HG03457 (cell line): ENCODE measurements around the gene WDR82.

Source experiments
- ATAC-seq: cut with Tn5 transposase; IDR thresholded peaks from one replicate; pipeline ENCODE4 v1.9.1; 2021; ENCODE audit warnings: moderate number of reproducible peaks; ENCODE audit not compliant: unreplicated experiment

Gene WDR82

DNA sequence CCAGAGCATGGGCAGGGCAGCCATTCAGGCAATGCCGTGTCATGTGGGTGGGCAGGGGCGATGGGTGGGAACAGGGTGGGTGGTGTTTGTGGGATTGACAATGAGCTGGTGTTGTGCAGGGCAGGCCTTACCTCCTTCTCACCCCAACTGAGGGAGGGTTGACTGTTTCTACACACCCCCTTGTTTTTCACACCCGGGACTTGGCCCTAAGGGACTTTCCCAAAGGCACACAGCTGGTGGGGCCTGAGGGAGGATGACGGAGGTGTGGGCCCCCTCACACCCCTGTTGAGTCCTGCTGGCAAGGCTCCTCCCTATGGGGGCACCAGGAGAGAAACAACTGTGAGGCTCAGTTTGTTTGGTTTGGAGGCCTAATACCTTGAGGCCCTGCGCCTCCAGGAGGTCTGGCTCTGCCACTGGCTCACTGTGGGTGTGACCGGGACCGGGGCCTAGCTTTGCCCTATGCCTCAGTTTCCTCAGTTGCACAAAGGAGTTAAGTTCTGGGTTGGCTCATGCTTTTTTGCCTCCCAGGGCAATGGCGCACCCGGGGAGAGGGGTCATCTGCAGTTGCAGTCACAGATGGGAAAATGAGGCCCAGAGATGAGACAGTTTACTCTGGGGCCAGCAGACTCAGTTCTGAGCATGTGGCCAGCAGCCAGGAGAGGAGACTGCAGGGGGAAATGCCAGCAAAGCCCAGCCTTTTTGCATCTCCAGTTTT is 32.6 kb upstream of the WDR82 start:
- no peak for ATAC-seq

DNA sequence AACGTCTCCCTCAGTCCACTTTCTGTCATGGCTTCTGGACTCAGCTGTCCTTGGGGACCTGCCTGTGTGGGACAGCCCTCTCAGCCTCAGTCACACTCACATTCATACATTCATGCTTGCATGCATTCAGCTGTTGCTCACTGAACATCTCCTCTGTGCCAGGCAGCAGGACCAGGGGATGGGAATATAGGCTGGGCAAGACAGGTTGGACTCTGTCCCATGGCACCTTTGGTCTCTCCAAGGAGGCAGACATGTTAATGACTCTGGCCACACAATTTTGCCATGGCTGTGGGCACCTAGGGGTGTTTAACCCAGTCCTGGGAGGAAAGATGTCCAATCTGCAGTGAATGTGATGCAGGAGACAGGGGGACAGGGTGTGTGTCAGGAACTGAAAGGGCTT is 29.9 kb upstream of the WDR82 start:
- no peak for ATAC-seq

DNA sequence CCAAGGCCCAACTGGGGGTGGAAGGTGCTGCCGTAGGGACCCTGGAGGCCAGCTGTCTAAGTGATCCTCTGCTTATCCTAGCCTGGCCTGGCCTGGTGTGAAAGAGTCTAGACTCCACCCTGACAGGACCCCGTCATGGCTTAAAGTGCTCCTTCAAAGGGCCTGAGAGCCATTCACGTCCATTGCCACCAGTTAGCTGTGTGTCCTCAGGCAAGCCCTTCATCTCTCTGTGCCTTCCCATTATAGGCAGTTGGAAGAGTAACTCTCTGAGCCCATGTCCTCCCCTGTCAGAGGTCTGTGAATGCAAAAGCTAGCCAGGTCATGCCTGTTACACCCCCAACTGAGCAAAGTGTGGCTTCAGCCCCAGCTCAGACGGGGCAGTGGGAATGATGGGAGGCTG is 28.5 kb upstream of the WDR82 start:
- no peak for ATAC-seq

DNA sequence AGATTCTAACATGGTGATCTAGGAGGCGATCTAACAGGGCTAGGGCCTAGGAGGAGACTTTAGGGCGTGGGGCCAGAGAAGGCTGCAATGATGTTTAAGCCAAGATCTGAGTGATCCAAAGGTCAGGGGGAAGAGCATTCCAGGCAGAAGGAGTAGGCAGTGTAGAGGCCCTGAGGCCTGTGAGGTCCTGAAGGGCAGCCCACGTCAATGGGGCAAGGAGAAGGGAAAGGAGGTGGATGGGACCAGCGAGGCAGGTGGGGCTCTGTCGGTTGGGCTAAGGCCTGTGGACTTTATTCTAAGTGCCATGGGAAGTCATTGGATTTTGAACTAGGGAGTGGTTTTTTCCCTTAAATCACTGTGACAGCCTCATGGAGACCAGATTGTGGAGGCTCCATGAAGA is 27.5 kb upstream of the WDR82 start:
- no peak for ATAC-seq

DNA sequence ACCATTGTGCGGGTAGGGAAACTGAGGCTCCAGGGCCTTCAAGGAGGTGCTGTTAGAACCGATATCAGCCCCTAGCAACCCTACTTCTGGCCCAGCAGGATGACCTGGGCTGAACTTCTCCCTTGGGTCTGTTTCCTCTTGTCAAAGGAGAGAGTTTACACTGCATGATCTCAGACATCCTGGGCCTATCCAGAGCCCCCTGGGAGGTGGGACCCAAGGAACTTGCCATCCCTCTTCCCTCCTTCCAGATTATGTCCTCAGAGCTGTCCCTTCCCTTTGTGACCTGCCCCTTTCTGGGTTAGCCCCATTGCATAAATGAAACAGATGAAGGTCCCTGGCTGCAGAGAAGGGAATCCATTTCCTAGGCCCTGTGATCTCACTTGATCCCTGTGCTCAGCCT is 25.4 kb upstream of the WDR82 start:
- ATAC-seq = no peak

DNA sequence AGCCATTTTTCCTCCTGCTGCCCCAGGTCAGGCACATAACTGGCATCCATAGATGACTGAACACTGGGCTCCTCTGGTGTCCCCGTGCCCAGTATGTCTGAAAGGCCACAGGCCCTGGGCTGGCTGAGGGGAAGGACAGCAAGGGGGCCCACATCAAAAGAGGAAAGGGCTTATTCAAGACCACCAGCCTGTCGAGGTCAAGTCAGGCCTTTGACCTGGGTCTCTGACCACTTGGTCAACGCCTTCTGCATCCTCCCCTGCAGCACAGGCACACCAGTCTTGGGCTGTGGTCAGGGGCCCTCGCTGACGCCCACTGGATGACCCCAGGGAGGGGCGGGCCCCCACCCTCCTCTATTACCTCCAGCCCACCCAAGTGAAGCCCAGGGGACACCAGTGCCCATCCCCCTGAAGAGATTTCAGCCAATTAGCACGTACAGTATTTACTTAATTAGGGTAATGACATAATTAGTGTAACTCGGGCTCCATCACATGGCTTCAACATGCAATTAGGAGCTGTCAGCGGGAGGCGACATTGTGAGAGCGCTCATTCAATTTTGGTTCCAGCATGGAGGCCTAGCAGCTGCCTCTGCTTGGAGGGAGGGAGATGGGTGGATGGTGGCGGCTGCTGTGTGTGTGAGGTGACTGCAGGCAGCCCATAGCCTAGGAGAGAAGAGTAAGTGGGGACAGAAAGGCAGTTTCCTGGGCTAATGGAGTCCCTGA is 24.1 kb upstream of the WDR82 start:
- ATAC-seq = no peak

DNA sequence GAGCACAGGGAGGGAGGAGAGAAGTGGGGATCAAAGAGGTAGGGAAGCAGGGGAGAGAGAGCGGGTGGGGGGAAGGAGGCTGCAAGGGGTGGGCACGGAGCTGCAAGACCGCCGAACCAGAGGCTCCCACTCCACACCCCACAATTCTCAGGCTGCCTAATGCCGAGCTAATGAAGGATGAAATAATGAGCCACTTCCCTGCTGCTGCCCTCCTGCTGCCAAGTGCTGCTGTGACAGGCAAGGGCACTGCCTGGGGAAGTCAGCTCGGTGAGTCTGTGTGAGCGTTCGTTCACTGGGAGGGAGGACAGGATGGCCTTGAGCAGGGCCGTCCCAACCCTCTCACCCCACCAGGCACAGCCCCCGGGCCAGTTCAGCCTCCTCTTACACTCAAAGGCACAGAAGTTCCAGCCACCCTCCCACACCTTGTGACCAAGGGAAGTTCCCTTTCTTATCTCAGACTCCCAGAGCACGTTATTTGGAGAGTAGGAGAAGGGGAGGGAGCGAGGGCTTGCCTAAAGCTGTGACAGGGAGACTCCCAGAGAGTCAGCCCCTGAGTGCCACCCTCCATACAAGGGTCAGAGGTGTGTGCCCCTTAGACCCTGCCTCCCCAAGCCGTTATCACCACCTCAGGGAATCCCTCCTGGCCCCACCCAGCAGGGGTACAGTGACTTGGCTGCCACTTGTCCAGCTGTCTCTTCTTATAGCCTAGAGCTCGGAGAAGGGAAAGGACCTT is 21.6 kb upstream of the WDR82 start:
- ATAC-seq = no peak

DNA sequence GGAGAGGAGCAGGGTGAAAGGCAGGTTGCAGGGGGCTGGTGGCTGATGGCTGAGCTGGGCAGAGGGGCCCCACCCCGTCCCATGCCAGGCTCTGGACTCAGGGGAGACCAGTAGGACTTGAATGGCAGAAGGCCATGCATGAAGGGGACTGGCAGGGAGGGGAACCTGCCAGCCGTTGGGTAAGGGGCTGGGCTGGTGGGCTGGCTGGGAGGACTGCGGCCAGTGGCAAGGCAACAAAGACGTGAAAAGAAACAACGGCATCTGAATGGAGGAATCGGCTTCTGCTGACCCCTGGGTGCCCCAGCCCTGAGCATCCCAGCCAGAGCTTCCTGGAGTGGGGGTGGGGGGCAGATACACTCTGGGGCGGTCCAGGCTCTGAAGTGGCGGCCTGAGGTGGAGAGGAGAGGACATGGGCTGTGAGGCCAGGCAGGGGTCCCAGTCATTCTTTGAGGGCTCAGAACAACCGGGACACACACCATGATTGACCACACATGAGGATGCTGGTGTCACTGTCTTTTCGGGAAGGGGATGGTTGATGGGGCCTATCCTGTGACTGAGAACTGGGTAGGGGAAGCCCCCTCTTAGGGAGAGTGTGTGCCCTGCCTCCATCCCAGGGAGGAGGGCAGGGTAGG is 20.9 kb upstream of the WDR82 start:
- no peak for ATAC-seq

DNA sequence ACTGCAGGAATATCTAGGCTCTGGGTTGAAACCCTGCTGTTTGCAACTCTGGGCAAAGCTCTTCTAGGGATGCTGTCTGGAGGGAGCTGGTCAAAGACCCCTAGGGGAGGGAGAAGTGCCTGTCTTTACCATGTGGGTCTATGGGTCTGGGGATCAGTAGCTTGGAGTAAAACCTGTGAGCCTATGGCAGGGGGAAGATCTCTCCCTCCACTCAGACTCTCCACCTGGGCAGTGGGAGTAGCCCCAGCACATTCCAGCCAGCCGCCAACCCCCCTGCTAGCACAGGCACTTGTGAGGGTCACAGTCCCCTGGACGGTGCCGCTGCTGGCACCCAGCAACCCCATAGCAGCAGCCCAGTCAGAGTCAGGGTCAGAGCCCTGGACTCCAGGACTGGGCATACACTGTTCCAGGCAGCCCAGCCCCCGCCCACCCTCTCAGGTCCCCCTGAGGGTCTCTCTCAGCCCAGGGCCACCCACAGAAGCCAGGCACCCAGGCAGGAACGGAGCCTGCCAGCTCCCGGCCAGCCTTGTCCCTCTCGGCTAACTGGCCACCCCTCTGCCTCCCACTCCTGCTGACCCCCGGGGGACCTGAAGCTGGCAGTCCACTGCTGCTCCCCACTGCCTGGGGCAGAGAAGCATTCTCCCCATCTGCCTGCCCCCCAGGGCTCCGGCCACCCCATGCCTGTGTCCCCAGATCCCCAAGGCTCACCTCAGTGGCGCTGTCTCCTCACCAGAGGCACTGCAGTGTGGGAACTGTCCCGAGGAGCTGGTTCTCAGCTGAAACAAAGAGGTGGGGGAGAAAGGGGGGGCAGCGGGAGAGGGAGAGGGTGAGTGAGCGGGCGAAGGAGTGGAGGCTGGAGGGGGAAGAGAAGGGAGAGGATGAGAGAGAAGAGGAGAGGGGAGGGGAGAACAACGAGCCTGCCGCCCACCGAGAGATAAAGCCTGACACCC is 20.0 kb upstream of the WDR82 start:
- ATAC-seq = no peak

DNA sequence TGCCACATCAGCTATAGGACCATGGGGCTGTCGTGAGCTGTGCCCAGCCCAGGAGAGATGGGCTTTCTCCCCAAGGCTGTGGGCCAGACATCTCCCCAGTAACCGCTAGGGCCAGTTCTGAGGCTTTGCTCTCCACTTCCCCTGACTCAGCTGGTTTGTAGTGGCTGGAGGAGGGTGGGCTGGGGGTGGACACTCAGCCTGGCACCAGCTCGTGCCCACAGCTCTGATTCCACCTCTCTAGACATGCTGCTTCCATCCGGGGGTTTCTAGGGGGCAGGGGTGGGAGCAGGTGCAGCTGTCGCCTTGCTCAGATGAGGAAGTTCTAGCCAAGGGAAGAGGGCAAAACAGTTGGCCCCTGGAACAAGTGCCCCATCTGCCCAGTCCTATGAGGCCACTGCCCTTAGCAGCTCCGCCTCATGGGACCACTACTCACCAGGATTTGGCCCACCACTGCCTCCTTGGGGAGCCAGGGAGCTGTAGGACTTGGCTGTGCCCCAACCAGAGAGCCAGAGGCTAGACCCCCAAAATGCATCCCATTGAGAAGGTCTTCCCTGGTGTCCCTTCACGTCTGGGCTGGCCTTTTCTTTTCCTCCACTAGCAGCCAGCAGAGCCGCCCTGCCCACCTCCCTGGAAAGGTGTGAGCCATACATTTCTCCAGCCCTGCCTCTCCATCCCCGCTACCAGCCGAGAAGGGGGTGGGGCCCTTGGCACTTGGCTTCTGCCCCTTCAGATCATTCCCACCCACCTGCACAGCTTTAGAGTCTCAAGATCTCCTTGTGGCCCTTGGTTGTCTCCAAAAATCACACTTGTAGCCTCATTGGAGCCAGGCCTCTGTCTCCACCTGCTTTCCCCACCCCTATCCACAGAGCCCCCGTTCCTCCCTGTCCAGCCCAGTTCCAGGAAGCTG is 19.0 kb upstream of the WDR82 start:
- no peak for ATAC-seq

DNA sequence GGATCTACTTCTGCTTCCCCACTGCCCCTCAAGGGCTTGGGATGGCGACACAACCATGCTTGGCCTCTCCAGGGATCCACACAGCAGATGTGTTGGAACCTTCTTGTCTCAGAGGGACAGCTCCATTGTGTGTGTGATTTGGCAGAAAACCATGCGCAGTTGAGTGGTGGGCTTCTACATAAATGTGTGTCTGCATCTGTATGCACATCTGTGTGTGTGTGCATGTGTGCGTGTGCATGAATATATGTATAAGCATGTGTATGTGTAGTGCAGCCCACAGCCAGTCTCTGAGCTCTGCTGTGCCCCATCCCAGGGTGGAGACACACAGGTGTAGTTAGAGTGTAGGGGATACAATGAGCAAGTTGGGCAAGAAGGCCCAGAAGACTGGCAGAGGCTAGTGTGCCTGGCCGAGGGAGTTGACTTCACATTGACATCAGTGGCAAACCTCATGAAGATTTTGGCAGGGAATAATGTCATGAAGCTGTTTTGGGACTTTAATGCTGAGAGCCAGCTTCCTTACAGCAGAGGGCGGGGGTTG is 17.3 kb upstream of the WDR82 start:
- no peak for ATAC-seq

DNA sequence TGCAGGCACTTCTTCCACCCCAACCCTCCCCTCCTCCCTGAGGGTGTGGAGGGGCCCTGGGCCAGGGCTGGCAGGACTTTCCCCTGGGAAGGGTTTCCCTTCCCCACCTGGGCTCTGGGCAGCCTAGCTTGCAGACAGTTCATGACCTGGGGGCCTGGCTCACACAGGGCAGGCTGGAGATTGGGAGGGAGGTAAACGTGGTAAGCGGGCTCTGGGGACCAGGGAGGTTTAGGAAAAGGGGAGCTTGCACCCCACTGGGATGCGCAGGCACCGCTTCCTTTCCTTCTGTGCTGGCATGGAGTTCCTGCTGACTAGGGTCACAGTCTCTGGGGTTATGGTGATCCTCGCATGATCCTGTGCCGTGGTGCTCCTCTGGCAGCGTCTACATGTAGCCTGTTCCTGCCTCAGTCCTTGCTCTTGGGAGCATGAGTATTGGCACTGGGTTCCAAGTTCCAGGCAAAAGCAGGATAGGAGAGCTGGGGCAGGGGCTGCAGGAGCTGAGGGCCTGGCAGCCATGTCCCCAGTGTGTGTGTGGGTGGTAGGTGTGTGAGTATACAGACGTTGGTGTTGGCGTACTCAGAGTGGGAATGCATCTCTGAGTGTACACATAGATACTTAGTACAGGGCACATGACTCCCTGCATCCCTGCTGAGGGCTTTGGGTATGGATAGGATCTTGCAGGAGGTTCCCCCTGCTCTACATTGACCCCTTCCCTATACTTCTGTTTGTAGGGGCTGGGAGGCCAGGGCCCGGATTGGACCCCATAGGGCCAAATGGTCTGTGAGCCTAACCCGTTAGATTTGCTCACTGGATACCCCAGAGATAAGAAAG is 16.1 kb upstream of the WDR82 start:
- ATAC-seq = no peak

DNA sequence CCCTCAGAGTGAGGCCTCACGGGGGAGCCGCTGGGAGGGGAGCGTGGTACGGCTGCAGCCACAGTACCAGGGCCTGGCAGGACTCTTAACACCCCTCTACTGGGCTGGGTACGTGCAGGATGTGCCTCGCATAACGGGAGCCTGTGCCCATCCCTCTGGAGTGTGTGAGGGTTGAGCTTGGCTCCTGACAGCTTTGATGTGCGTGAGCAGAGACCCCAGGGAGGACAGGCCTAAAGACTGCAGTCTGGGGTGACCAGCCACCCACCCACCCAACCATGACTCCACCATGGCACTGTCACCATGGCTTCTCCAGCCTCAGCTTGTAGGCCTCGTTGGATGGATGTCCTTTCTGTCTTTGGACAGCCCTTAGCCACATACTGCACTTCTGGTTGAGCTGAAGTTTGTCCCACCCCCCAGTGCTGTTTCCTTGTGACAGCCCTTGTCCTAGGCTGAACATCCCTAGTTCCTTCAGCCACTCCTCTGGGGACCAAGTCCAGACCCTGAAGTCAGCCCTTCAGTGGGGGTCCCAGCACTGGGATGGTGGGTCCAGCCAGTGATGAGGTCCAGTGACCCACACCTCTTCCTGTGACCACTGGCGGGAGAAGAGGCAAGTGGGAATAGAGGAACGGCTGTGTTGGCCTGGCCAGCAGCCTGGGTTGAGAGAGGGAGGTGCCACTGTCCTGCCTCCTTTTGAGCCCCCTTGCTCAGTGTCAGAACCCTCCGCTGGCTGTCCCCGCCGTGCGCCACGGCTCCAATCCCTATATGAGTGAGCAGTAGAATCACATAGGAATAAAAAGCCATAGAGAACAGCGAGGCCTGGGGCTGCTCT is 15.3 kb upstream of the WDR82 start:
- no peak for ATAC-seq

DNA sequence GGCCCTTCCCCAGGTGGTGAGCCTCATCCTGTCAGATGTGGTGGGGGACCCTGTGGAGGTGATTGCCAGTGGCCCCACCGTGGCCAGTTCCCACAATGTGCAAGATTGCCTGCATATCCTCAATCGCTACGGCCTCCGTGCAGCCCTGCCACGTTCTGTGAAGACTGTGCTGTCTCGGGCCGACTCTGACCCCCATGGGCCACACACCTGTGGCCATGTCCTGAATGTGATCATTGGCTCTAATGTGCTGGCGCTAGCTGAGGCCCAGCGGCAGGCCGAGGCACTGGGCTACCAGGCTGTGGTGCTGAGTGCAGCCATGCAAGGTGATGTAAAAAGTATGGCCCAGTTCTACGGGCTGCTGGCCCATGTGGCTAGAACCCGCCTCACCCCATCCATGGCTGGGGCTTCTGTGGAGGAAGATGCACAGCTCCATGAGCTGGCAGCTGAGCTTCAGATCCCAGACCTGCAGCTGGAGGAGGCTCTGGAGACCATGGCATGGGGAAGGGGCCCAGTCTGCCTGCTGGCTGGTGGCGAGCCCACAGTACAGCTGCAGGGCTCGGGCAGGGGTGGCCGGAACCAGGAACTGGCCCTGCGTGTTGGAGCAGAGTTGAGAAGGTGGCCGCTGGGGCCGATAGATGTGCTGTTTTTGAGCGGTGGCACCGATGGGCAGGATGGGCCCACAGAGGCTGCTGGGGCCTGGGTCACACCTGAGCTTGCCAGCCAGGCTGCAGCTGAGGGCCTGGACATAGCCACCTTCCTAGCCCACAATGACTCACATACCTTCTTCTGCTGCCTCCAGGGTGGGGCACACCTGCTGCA is 14.0 kb upstream of the WDR82 start:
- ATAC-seq = no peak

DNA sequence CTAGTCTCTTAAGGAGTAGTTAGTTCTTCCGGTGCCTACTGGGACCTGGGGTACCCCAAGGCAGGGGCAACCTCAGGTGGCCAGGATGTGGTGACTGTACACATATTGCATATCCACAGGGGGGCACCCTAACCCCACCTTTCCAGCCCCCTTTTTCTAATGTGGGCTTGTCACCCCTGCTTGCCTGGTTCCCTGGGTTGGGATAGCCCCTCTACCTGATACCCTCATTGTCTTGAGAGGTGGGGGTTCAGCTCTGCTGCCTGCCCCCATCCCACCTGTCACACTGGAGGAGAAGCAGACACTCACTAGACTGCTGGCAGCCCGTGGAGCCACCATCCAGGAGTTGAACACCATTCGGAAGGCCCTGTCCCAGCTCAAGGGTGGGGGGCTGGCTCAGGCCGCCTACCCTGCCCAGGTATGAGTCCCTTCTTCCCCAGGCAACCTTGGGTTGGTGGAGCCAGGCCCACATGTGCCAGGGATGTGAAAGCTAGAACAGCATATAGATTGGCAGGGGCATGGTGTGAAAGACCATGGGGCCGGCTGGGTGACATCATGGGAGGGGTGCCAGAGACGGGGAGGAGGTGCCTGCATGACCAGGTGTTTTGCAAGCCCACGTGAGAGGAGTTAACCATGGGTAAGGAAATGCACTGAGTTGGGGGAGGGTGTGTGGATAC is 13.2 kb upstream of the WDR82 start:
- ATAC-seq = no peak
